HG02885 (cell line): ENCODE measurements around the gene DDAH2.
"Not testable (repeated sequence)": the region's sequence is repeated elsewhere in the genome, so short reads cannot be mapped to it uniquely, and the experiment has no call there.

Source experiments
- ATAC-seq: cut with Tn5 transposase; IDR thresholded peaks from one replicate; pipeline ENCODE4 v1.9.1; 2021; ENCODE audit warnings: mild to moderate bottlenecking; ENCODE audit not compliant: unreplicated experiment, poor library complexity

DDAH2 gene

GRCh38 chr6:31715022-31715958 lies 13.8 kb downstream of the DDAH2 start, which contains the start of gene LY6G6D:
Gene LY6G6D (plus strand): TSS chr6:31715348. CDS start chr6:31715356, 8 bp downstream.
- no peak for ATAC-seq

DNA sequence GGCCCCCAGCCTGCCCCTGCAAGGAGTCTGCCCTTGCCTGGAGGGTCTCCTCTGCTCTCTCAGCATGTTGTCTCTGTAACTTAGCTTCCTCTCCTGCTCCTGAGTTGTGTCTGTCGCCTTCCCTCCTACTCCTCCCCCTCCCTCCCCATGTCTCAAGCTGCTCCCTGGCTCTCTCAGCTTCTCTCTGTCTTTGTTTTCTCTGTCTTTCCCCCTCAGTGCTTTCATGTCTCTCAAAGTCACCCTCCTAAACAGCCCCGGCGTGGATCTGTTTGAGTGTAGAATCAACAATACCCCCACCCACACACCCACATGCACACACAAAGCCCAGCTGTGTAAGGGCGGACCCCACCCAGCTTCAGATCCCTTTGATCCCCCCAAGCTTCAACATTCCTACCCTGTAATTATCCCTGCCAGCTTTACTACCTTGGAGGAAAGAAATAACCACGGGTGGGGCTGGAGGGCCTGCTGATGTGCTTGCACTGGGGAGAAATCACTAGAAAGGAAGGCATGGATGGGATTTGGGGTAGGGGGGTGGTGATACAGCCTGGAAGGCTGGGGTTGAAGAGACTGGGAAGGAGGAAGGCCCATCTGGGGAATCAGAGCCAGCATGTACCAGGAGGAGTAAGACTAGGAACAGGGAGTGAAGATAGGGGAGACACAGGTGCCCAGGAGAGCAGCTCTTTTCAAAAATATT lies 15.0 kb downstream of the DDAH2 start:
- ATAC-seq = no peak

DNA sequence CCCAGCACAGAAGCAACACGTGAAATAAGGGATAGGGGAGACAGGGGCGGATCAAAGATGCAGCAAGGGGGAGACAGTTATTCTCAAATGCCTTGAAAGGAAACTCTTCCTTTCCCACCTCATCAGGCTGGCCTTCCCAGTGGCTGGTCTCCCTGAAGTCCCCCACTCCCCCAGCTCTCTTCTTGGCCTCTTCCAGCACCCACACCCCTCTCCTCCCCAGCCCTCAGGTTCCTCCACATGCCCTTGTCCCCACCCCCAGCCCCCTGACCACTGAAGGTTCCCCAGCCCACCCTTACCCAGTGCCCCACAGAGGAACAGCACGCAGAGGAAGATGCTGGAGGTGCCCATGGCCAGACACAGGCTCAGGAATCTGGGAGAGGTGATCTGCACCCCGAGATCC lies 15.6 kb downstream of the DDAH2 start:
- ATAC-seq = no peak

GRCh38 chr6:31712296-31712695 lies 16.8 kb downstream of the DDAH2 start:
- ATAC-seq = no peak

- no peak for ATAC-seq
Measured at GRCh38 chr6:31711233-31711632, 17.9 kb downstream of the DDAH2 start.

DNA sequence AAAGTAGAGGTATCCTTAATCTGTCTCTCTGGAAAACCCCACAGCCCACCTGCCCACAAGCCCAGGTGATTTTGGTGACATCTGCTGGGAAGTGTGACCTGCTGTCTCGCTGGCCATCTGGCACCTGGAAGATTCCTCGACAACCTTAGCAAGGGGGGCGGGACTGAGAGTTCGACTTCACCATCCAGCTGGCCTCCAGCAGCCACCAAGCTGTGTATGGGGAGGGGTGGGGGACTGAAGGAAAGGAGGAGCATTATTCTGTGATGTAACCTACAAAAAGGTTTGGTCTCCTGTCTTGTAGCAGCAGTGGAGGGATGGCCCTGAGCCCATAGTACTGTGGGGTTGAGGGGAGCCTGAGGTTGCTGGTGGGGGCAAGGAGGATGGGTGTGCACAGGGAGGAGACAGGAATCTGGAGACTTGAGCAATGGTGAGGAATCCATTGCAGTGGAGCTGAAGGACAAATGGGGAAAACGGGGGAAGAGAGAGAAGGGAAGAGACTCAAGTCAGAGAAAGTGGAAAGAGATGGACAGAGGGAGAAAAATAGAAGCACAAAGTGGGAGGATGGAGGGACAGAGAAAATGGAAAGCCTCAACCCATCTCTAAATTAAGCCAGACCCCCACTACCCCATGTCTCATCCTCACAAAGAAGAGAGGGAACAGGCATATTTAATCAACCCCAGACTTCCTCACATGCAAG lies 18.4 kb downstream of the DDAH2 start:
- no peak for ATAC-seq

DNA sequence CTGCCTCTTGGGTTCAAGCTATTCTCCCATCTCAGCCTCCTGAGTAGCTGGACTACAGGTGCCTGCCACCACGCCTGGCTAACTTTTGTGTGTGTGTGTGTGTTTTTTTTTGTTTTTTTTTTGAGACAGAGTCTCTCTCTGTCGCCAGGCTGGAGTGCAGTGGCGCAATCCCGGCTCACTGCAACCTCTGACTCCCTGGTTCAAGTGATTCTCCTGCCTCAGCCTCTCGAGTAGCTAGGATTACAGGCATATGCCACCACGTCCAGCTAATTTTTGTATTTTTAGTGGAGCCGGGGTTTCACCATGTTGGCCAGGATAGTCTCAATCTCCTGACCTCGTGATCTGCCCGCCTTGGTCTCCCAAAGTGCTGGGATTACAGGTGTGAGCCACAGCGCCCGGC lies 19.9 kb downstream of the DDAH2 start:
- ATAC-seq = not testable (repeated sequence)

GRCh38 chr6:31708224-31708623 lies 20.9 kb downstream of the DDAH2 start:
- no peak for ATAC-seq

GRCh38 chr6:31707701-31708100 lies 21.4 kb downstream of the DDAH2 start:
- ATAC-seq = no peak

- no peak for ATAC-seq
Measured at GRCh38 chr6:31706599-31706998, 22.5 kb downstream of the DDAH2 start, which contains the start of gene LY6G6F. Gene LY6G6F (plus strand): TSS chr6:31706866. CDS start chr6:31706907, 41 bp downstream.

DNA sequence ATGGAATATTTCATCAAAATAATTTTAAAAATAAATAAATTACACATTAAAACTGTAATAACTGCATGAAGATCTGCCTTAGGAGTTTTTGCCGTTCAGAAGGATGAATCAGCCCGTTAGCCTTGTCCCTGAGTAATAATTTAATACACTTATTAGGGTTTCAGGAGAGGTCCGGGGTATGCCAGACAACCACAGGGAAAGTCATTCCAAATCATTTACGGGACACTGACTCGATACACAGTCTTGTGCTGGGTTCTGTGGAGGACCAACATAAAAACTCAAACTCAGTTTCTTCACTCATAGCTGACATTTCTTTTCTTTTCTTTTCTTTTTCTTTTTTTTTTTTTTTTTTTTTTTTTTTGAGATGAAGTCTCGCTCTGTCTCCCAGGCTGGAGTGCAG lies 23.2 kb downstream of the DDAH2 start:
- ATAC-seq = no peak

GRCh38 chr6:31702819-31703716 lies 26.0 kb downstream of the DDAH2 start, which contains the start of gene ABHD16A:
Gene ABHD16A (minus strand): TSS chr6:31703324. CDS start chr6:31703281, 43 bp downstream.
- ATAC-seq = peak; percentile 93

DNA sequence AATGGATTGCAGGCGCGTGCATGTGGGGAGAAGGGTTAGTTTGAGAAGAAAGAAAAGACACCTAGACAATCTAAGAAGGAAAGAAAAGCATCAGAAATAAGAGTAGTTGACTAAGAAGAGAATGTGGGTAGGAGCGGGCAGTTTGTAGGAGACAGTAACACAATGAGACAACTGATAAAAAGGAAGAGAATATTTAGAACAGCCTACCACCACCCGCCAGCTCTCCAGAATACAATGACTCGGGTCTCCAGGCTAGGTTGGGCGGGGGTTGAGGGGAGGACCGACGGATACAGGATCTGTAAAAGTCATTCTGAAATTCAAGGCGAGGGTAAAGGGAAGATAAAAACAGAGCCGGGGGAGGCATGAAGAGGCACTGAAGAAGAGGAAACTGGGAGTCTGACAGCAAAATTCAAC lies 26.7 kb downstream of the DDAH2 start:
- no peak for ATAC-seq

- no peak for ATAC-seq
Measured at GRCh38 chr6:31701666-31702404, 27.3 kb downstream of the DDAH2 start.

DNA sequence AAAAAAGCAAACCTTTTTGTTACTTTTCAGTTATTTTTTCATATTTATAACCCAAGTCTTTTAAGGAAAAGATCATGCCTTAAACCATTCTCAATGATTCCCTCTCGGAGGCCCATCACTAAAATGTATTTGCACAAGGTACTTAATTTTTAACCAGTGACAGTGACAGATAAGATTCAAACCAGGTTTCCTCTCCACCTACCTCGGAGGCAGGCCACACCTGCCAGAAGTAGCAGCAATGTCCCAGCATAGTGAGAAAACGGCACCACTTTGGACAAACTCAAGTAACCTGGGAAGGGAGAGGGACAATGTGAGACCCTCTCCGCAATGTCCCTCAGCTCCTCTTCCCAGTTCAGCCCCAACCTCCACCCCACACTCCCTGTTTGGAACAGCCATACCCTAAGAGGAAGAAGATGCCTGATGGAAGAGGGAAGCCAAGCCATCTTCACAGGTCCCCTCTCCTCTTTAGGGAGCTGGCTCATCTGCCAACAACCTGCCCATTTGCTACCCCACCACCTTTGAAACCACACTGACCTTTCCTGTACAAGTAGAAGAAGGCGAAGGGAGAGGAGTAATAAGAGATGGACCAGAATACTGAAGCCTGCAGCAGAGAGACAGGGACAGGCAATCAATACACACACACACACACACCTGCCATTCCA lies 28.2 kb downstream of the DDAH2 start:
- no peak for ATAC-seq

DNA sequence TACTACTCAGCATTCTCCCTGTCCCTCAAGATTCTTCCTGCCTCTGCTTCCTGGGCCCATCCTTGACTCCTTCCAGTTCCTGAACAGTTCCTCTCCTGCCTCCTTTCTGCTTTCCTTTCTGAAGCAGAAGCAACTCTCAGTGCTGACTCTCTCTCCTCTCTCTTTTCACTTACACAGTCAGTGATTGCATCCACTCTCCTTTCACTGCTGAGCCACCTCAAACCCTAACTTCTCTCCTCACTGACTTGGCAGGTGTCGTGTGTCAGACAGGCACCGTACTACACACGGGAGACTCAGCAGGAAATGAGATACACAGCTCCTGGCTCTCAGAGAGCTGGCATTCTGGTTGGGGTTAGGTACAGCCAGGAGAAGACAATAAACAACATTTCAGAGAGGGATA lies 31.5 kb downstream of the DDAH2 start:
- ATAC-seq = no peak

GRCh38 chr6:31693535-31693934 lies 35.6 kb downstream of the DDAH2 start:
- no peak for ATAC-seq

DNA sequence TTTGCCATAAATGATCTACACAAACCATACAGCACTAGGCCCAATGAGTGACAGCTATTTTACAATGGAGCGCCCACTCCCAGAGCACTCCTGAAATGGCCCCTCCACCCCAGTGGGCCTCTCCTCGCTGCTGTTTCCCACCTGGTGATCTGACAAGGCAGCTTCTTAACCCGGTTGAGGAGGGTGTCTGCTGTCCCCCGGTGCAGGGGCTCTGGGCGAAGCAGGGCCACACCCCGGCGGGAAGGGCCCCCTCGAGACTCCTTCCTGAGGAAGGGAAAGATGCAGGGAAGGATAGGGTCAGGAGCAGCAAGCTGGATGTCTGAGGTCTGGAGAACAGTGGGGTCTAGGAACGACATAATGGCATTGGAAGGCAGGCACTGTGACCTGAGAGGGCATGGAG lies 36.2 kb downstream of the DDAH2 start:
- no peak for ATAC-seq
